GM19043 (cell line): Measurements from ENCODE around the gene TSG101.

Source experiments
- ATAC-seq: cut with Tn5 transposase; IDR thresholded peaks from one replicate; pipeline ENCODE4 v1.9.1; 2021; ENCODE audit warnings: low read depth; ENCODE audit not compliant: unreplicated experiment

TSG101 gene

DNA sequence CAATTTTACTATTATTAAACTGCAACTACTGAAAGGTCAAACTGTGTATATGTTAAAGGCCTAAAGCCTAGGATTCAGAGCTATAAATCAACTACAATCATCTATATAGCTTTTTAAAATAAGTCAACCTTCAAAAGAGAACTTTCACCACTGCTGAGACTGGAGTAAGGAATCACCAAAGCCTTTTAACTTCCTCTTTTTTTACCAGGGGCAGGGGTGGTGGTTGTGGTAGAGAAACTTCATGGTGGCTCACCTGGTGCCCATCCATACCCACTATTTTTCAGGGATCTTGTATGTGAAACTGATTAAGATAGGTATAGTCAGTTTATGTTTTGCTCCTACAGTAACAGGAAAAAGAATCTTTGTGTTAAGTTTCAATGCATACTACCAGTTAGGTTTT lies 31.5 kb downstream of the TSG101 start:
- no peak for ATAC-seq

DNA sequence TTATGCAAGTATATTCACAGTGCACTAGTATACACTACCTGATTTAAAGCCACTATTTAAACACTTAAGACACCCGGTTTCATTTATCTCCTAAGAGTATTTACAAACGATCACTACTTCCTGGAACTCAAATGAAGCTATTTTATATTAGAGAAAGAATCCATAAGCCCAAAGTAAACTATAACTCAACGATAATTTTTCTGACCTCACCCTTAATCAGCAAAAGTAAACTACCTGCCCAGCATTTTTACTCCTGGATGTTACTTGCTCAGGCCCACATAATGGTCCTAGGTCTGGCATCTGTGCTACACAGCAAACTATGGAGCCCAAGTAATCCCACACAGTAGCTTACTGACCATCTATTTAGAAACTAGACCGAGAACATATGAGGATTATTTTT lies 33.4 kb downstream of the TSG101 start:
- ATAC-seq = no peak

DNA sequence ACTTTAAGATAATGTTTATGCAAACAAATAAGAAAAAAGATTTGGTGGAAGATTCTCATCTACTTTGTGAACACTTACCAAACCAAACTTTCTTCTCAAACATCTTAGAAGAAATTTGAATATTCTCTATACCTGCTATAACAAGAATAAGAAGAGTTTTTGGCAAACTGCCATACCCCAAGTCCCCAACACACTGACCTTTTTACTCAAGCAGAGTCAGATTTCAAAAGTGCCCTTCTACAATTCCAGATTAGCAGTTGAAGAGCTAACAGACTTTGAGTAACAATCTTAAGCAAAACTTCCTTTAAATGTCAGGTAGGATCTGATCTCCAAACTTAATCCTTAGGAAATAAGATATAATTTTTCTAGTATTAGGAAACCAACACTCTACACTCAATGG lies 33.9 kb downstream of the TSG101 start:
- ATAC-seq = no peak

DNA sequence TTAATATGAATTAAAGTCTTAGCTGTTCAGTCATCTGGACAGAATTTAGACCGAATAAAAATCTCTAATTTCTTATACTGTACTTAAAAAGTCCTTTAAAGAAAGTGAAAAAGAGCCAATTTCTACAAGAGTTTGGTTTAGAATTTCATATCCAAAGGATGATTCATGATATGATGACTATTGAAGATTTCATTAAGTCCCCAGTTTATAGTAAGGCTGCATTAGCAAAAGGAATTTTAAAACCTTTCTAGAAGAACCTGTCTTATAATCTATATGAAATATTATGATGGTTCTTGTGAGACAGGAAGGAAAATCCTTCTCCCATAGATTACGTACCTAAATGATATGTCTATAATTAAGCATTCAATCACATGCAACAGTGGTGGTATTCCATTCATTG lies 34.8 kb downstream of the TSG101 start:
- no peak for ATAC-seq

DNA sequence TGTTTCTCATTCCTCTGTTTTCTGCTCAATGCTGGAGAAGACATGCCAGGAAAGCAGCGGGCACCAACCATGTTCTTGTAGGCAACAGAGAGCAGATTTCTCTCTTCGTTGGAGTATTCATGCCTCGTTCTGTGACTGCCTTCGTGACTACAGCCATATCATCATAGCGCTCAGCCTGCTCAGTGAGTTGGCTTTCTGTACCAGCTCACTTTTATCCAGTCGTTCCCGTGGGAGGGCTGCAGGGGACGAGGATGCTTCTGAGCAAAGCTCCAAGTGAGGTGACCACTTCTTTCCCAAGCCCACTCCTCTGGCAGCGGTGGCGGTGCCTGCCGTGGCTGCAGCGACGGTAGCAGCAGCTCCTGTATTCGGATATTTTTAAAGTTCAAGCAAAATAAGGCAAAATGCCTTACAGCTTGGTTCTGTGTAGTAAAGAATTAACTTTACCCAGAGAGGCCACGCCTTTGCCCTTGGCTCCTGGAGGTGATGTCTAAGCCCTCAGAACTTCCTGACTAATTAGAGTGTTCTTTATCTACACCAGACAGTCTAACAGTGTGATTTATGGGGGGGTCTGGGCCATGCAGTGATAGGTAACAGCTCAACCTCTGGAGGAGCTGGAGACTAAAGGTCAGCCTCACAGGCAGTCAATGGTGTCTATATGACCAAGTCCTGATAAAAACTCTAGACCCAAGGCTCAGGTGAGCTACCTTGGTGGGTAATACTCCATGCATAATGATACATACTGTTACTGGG lies 35.8 kb downstream of the TSG101 start:
- ATAC-seq = no peak

DNA sequence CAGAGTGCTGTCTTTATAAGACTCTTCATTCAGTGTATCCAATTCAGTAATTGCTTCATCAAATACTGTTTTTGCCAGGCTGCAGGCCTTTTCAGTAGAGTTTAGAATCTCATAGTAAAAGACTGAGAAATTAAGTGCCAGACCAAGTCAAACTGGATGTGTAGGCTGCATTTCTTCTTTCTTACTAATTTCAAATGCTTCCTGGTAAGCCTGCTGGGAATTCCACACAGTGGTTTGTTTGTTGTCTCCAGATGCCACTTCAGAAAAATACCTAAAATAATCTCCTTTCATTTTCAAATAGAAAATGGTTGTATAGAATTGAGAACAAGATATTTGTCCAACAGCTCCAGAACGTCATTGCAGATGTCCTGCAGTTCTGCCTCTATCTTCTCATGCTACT lies 36.4 kb downstream of the TSG101 start:
- ATAC-seq = no peak

DNA sequence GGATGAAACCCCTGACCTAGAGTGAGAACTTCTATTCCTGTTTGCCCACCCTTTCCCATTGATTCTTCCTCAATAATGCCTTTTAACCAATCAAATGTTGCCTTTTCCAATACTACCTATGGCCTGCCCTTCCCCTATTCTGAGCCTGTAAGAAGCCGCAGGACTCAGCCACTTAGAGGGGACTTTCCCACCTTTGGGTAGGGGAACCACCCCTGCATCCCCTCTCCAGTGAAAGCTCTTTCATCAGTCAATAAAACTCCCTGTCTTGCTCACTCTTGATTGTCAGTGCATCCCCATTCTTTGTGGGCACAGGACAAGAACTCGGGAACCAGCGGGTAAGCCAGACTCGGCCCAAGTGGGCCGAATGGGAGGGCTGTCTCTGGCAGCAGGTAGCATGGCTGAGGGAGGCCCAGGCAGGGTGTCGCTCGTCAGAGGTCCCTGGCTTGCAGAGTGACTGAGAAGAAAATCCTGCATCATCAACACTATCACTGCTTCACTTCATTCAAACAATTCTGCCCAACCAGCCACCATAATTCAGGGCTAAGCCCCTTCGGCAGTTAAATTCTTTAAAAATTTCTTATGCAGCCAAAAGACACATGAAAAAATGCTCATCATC lies 40.7 kb downstream of the TSG101 start:
- peak; percentile 71 for ATAC-seq

DNA sequence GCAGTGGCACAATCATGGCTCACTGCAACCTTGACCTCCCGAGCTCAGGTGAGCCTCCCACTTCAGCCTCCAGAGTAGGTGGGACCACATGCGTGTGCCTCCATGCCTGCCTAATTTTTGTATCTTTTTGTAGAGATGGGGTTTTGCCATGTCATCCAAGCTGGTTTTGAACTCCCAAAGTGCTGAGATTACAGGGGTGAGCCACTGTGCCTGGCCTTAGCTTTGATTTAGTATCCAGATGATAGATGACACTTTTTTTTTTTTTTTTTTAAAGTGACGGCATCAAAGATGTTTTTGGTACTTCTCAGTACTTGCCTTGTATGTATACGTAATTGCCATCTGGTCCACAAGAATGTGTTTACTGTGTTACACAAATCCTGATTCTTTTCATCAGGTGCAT lies 47.7 kb downstream of the TSG101 start:
- no peak for ATAC-seq

DNA sequence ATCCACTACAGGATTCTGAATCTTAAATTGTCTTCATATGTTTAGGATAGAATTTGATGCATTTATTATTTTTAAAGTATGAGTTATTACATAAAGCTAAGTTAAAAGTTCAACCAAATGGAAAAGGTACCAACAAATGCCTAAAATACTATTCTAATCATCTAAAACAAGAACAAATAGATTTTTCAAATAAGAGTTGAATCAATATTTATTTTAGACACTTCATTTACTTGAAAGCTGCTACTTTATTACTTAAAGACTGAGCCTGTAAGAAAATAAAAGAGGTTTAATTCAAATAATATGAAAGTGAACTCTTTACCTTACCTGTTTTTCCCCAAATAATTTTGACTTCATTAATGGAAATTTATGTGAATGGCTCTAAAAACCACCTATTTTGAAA lies 54.2 kb downstream of the TSG101 start:
- no peak for ATAC-seq

DNA sequence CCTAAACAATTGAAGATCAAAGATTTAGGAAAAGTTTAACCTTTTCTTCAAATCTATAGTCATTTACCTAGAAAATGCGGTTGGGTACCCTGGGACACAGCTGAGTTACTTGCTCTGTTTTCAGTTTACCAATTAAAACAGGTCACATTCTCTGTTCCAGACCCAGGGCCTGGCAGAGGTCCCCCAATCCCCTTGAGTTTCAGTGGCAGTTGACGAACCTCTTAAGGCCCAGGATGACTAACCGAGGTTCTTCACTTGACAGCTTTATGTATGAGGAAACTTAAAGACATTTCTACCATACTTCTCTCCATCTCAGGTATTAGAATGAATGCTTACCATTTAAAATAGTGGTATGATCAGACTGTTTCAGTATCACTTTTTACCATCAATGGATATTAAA lies 54.7 kb downstream of the TSG101 start:
- ATAC-seq = peak; percentile 70

DNA sequence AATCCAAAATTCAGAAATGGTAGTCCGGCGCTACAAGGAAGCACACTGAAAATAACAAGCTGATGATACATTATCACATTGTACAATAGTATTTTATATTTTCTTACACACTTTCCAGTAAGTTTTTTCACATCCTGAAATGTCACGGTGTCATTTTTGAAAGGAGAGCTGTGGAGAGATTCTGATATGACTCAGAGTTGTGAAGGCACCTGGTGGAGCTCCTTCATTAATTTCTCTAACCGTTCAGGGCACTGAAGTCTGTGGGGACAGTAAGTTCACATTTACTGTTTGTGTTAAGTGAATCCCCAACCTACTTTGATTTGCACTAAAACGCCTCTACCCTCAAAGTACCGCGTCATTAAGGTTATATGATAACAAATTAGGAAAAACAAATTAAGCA lies 57.8 kb downstream of the TSG101 start:
- no peak for ATAC-seq

DNA sequence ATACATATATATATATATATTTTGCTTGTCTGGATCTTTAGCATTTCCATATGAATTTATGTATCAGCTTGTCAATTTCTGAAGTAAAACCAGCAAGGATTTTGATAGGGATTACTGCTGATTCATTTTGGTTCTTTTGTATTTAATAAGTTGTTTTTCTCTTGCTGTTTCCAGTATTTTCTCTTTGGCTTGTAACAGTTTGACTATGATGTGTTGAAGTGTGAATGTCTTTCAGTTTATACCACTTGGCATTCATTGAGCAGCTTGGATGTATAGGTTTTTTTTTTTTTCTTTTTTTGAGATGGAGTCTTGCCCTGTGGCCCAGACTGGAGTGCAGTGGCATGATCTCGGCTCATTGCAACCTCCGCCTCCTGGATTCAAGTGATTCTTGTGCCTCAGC lies 58.7 kb downstream of the TSG101 start:
- ATAC-seq = no peak

DNA sequence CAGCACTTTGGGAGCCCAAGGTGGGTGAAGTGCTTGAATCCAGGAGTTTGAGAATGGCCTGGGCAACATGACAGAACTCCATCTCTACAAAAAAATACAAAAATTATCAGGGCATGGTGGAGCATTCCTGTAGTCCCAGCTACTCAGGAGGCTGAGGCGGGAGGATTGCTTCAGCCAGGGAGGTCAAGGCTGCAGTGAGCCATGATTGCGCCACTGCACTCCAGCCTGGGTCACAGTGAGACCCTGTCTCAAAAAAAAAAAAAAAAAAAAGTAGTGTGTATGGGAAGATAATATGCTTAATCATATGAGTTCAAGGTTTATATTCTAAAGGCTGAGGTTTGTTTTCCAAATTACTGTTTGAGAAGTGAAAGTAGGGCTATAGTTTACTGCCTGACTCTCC lies 60.3 kb downstream of the TSG101 start:
- no peak for ATAC-seq

DNA sequence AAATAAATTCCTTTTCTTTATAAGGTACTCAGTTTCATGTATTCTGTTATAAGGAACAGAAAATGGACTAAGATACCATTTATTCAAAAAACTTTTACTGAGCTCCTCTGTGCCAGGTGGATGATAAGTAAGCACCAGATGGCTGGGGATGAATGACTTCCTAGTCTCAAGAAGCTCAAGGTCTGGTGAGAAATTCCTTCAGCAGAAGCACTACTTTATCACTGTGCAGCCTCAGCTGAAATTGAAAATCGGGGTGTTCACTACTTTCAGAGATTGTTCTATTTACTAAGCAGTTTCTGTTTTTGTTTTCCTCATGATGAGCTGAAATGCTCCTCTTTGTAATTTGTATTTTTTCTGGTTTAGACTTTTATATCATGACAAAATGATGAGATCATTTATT lies 63.3 kb downstream of the TSG101 start:
- no peak for ATAC-seq

DNA sequence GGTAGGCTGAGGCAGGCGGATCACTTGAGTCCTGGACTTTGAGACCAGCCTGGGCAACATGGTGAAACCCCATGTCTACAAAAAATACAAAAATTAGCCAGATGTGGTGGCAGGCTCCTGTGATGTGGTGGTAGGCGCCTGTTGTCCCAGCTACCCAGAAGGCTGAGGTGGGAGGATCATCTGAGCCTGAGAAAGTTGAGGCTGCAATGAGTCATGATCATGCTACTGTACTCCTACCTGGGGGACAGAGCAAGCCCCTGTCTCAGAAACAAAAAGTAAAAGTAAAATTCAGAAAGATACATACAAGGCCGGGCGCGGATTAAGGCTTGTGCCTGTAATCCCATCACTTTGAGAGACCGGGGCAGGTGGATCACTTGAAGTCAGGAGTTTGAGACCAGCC lies 64.8 kb downstream of the TSG101 start:
- no peak for ATAC-seq

DNA sequence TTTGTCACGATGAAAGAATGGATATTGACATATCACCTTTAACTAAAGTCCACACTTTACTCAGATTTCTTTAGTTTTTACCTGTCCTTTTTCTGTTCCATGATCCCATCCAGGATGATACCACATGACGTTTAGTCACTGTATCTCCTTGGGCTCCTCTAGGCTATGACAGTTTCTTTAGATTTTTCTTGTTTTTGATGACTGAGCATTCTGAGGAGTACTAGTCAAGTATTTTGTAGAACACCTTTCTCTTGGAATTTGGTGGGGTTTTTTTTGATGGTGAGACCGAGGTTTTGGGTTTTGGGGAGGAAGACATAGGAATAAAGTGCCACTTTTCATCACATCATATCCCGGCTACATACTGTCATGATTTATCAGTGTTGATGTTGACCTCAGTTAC lies 67.1 kb downstream of the TSG101 start:
- no peak for ATAC-seq

DNA sequence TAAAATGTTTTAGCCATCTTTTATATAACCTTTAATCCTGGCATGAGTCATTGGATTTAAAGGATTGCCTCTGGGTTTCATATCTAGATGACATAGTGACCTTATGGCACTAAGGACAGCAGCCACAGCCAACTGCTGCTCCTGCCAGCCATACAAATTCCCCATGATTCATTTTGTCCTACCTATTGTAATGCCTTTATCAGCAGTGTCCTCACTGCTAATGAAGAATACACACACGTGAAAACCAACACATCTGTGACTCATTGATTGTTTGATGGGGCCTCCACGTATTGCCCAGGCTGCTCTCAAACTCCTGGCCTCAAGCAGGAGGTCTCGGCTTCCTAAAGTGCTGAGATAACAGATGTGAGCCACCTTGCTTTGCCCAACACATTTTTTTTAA lies 69.3 kb downstream of the TSG101 start:
- ATAC-seq = no peak

DNA sequence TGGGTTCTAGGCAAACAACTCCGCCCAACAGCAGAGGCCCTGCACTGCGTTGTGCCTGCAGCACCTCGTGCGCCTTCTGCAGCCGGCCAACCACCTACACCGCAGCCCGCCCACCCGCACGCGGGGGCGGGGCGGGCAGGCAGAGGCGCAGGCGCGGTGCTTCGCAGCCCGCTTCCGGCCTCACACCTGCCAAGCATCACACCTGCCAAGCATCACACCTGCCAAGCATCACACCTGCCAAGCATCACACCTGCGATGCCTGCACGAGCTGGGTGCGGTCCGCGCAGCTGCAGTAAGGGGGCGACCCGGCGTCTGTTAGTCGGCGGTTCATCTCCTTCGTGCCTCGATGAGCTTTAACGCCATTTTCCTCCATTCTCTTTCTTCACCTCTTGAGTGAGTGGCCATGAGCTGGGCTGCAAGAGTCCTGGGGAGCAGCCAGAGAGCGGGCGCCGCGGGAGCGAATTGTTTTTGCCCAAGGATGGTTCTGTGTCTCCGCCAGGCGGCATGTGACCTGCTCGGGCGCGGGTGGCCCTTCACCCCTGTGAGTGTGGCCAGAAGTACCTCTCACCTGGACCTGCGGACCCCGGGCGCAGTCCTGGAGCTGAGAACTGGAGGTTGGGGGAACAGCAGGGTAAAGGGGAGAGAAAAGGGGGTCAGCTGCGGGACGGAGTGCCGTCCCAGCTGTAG lies 70.9 kb downstream of the TSG101 start, which contains the start of gene LDHAL6A:
TSS of gene LDHAL6A (plus strand) at position 171 of the 687 bp plus-strand sequence. CDS start 825 bp downstream, outside the sequence.
- ATAC-seq = no peak

DNA sequence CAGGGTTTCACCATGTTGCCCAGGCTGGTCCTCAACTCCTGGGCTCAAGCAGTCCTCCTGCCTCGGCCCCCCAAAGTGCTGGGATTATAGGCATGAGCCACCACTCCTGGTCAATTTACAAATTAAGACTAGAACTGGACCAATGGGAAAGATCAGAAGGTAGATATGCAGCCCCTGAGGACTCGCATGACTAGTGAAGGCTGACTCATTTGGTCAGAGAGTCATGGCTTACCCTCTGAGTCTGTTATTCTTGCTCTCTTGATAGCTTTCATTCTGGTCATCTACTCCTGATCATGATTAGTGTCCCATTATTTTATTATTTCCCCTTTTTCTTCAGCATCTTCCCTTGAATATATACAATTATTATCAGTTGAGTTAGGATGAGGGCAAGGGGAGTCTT lies 73.8 kb downstream of the TSG101 start:
- no peak for ATAC-seq

DNA sequence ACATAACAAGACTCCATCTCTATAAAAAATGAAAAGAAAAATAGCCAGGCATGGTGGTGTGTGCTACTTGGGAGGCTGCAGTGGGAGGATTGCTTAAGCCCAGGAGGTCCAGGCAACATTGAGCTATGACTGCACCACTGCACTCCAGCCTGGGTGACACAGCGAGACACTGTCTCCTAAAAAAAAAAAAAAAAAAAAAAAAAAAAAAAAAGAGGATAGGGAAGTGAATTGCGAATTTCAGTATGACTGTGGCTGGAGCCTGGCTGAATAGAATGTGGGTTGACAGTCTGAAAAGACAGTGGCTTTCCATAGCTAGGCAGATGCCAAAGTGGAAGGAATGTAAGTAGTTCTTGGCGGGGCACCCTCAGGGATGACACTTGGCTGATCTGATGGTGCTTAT lies 77.5 kb downstream of the TSG101 start:
- no peak for ATAC-seq

DNA sequence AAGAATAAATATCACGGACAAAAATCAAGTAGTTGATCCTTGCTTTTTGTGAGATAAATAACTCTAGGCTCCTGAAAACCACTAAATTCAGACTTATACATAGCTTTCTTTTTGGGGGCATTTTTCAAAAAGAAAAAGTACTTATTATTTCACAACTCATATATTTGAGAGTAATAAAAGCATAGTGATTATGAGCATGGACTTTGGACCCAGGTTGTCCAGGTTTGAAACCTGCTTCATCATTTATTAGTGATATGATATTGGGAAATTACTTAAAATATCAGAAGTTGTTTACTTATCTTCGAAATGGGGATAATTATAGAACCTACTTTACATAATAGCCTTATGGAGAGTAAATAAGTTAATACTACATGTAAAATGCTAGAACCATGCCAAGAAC lies 88.1 kb downstream of the TSG101 start:
- no peak for ATAC-seq
